ENCODE results near the gene HMCN1. TPM values are rescaled to one million over a fixed set of nuclear protein-coding genes. Genes with fewer than 3 reads are reported as not detected.

Gene HMCN1
- total RNA-seq, 1 donor from 2014 or later, result 1.6 TPM

GRCh38 chr1:185823467-185823866 is 89.3 kb downstream of the HMCN1 start:
- H3K4me3 ChIP-seq (ENCODE audit: low read depth, low read length), result no peak overlapping the region
- no peak for TF ChIP-seq CTCF (conservative IDR thresholded peaks at IDR 0.05; ENCODE audit: low read depth, low read length)
- DNase-seq (ENCODE audit: low read depth), result no peak

GRCh38 chr1:185824106-185824505 is 89.9 kb downstream of the HMCN1 start:
- no peak for DNase-seq (ENCODE audit: low read depth)
- no peak overlapping the region for H3K4me3 ChIP-seq (ENCODE audit: low read depth, low read length)
- TF ChIP-seq CTCF (conservative IDR thresholded peaks at IDR 0.05; ENCODE audit: low read depth, low read length), result no peak

GRCh38 chr1:185825556-185825955 is 91.4 kb downstream of the HMCN1 start:
- no peak for DNase-seq (ENCODE audit: low read depth)

GRCh38 chr1:185834371-185834905 is 100.2 kb downstream of the HMCN1 start:
- H3K4me3 ChIP-seq (ENCODE audit: low read depth, low read length), result no peak overlapping the region
- no peak for DNase-seq (ENCODE audit: low read depth)
- no peak for TF ChIP-seq CTCF (conservative IDR thresholded peaks at IDR 0.05; ENCODE audit: low read depth, low read length)

More at GRCh38 chr1:185825556-185825955, 91.4 kb downstream of the HMCN1 start:
- H3K4me3 ChIP-seq (ENCODE audit: low read depth, low read length), result no peak overlapping the region
- no peak for TF ChIP-seq CTCF (conservative IDR thresholded peaks at IDR 0.05; ENCODE audit: low read depth, low read length)

GRCh38 chr1:185835191-185835590 is 101.0 kb downstream of the HMCN1 start:
- no peak for TF ChIP-seq CTCF (conservative IDR thresholded peaks at IDR 0.05; ENCODE audit: low read depth, low read length)
- no peak for DNase-seq (ENCODE audit: low read depth)
- no peak overlapping the region for H3K4me3 ChIP-seq (ENCODE audit: low read depth, low read length)

GRCh38 chr1:185837711-185838110 is 103.5 kb downstream of the HMCN1 start:
- H3K4me3 ChIP-seq (ENCODE audit: low read depth, low read length), result no peak overlapping the region
- no peak for TF ChIP-seq CTCF (conservative IDR thresholded peaks at IDR 0.05; ENCODE audit: low read depth, low read length)
- DNase-seq (ENCODE audit: low read depth), result no peak

- TF ChIP-seq CTCF (conservative IDR thresholded peaks at IDR 0.05; ENCODE audit: low read depth, low read length), result no peak
- H3K4me3 ChIP-seq (ENCODE audit: low read depth, low read length), result no peak overlapping the region
- no peak for DNase-seq (ENCODE audit: low read depth)
Observed at GRCh38 chr1:185838111-185838510, 103.9 kb downstream of the HMCN1 start.

All from epithelial cell of proximal tubule (primary cell).